NB4 (cell line): ENCODE measurements around the gene PIK3R3.
"Not testable (repeated sequence)": the region's sequence is repeated elsewhere in the genome, so short reads cannot be mapped to it uniquely, and the experiment has no call there.

Experiments used
- DNase-seq: peaks from one replicate; pipeline ENCODE4 v3.0.0; 2010; ENCODE audit warnings: low read depth
- H3K4me3 ChIP-seq: one replicate; pipeline ENCODE4 v1.5.1; 2011; ENCODE audit warnings: mild to moderate bottlenecking, low read depth, low read length, moderate library complexity
- MYC ChIP-seq: IDR thresholded peaks from 2 replicates; pipeline ENCODE4 v1.6.1; 2011; ENCODE audit warnings: low read depth, low read length
- POLR2A ChIP-seq: IDR thresholded peaks from 2 replicates; pipeline ENCODE4 v1.6.1; 2011; ENCODE audit warnings: mild to moderate bottlenecking; ENCODE audit not compliant: insufficient read length; ENCODE audit errors: extremely low read depth
- TF ChIP-seq, protein P1 (sequence below): IDR thresholded peaks from one replicate; pipeline ENCODE4 v1.5.1; 2012; ENCODE audit warnings: low read depth, low read length
- TF ChIP-seq, protein P2 (sequence below): IDR thresholded peaks from 2 replicates; pipeline ENCODE4 v1.6.1; 2011; ENCODE audit warnings: low read depth, low read length

PIK3R3 gene

GRCh38 chr1:46097149-46097472 is 35.3 kb downstream of the PIK3R3 start:
- TF ChIP-seq MYC (no peak), POLR2A (no peak)
- TF ChIP-seq, protein P1, sequence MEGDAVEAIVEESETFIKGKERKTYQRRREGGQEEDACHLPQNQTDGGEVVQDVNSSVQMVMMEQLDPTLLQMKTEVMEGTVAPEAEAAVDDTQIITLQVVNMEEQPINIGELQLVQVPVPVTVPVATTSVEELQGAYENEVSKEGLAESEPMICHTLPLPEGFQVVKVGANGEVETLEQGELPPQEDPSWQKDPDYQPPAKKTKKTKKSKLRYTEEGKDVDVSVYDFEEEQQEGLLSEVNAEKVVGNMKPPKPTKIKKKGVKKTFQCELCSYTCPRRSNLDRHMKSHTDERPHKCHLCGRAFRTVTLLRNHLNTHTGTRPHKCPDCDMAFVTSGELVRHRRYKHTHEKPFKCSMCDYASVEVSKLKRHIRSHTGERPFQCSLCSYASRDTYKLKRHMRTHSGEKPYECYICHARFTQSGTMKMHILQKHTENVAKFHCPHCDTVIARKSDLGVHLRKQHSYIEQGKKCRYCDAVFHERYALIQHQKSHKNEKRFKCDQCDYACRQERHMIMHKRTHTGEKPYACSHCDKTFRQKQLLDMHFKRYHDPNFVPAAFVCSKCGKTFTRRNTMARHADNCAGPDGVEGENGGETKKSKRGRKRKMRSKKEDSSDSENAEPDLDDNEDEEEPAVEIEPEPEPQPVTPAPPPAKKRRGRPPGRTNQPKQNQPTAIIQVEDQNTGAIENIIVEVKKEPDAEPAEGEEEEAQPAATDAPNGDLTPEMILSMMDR: no peak
- TF ChIP-seq, protein P2, sequence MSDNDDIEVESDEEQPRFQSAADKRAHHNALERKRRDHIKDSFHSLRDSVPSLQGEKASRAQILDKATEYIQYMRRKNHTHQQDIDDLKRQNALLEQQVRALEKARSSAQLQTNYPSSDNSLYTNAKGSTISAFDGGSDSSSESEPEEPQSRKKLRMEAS: no peak
- DNase-seq: no peak
- no peak overlapping the region for H3K4me3 ChIP-seq

DNA sequence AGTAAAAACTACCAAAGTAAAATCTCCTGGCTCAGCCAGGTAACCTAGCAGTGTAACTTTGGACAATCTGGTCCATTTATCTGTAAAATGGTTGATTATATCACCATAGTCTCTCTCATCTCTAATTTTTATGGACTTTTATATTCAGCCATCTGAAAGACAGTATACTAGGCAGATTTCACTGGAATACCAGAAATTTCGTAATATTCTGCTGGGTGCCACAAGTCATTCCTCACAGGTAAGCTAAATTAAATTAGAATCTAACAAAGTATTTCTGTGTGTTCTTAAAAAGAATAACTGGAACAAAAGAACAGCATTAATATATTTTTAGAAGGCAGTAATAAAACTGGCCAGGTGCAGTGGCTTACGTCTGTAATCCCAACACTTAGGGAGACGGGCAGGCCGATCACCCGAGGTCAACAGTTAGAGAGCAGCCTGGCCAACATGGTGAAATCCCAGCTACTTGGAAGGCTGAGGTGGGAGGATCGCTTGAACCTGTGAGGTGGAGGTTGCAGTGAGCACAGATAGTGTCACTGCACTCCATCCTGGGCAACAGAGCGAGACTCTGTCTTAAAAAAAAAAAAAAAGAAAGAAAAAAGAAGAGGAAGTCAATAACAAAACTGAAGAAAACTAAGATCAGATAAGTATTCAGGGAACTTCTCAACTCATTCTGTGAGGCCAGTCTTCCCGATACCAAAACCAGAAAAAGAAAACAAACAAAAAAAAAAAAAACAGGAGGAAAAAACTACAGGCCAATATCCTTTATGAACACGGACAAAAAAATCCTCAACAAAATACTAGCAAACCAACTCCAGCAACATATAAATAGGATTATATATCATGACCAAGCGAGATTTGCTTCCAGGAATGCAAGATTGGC is 35.9 kb downstream of the PIK3R3 start:
- TF ChIP-seq MYC: no peak
- TF ChIP-seq, protein P2: no peak
- TF ChIP-seq, protein P1: no peak
- no peak overlapping the region for H3K4me3 ChIP-seq
- DNase-seq: no peak

GRCh38 chr1:46095110-46095509 is 37.3 kb downstream of the PIK3R3 start:
- not testable (repeated sequence) for DNase-seq, H3K4me3 ChIP-seq

DNA sequence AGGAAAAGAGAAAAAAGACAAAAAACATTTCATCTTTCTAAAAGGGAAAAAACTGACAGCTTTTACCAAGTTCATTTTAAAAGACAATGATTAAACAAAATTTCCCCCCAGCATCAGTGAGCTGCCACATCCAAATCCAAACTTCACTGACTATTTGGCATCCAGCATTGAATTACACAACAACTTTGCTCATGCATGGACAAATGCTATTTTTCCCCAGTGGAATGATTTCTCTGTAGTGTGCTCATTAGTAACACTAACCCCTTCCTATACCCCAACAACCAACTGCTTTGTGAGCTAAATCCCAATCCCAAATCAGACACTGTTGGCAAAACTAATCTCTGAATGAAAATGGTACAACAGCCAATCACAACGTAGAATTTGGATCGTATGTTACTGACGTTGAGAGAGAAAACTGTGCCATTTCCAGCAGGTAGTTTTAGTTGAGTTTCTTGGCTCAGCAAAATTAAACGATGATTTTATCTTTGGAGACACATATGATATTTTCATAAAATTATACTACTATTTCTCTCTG is 37.9 kb downstream of the PIK3R3 start:
- no peak for DNase-seq
- no peak overlapping the region for H3K4me3 ChIP-seq
- TF ChIP-seq MYC (no peak), POLR2A (no peak)
- TF ChIP-seq, protein P2: no peak
- TF ChIP-seq, protein P1: no peak

GRCh38 chr1:46093832-46094231 is 38.6 kb downstream of the PIK3R3 start:
- DNase-seq, H3K4me3 ChIP-seq: not testable (repeated sequence)

DNA sequence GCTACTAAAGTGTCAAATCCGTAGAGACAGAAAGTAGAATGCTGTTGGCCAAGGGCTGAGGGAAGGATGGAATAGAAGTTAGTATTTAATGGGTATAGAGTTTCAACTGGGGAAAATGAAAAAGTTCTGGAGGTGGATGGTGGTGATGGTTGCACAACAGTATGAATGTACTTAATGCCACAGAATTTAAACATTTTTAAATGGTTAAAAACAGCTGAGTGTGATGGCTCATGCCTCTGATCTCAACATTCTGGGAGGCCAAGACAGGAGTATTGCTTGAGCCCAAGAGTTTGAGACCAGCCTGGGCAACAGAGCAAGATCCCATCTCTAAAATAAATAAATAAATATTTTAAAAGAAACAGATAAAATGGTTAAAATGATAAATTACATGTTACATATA is 44.5 kb downstream of the PIK3R3 start:
- no peak for DNase-seq
- TF ChIP-seq POLR2A: no peak
- TF ChIP-seq, protein P2: no peak
- no peak for TF ChIP-seq MYC
- TF ChIP-seq, protein P1: no peak
- H3K4me3 ChIP-seq: no peak overlapping the region

GRCh38 chr1:46086576-46086975 is 45.9 kb downstream of the PIK3R3 start:
- H3K4me3 ChIP-seq: no peak overlapping the region
- no peak for DNase-seq
- TF ChIP-seq, protein P1: no peak
- TF ChIP-seq, protein P2: no peak
- TF ChIP-seq MYC (no peak), POLR2A (no peak)
